A549 (cell line): ENCODE results near the gene ARMH3. TPM values are rescaled to one million over a fixed set of nuclear protein-coding genes. Genes with fewer than 3 reads are reported as not detected.

Source experiments
- ATAC-seq, 2 experiments: fragments of 200-7000 bp in 1 of 2; fragments of >200 bp in 1 of 2; cut with Nextera tagmentation in 1 of 2; cut with Tn5 transposase in 1 of 2; 3 replicates each; pipeline versions ENCODE4 v1.8.0 to v1.9.1; 2018 to 2020; ENCODE audit warnings: mild to moderate bottlenecking in 1 of 2, moderate library complexity in 1 of 2
- CTCF ChIA-PET: fragments of 300-600 bp; sonication (Branson Sonifier 250); formaldehyde crosslinking; extraction: SDS; loops from one replicate; lab custom pipeline; 2021; ENCODE audit warnings: antibody characterized with exemption, inconsistent platforms; lab: Yijun Ruan, JAX
- POLR2A ChIA-PET: fragments of 350-600 bp; formaldehyde crosslinking; extraction: SDS; loops from one replicate; lab custom pipeline; 2021; ENCODE audit warnings: antibody characterized with exemption, inconsistent platforms; lab: Yijun Ruan, JAX
- DNase-seq, 2 experiments: peaks; one replicate each; pipeline versions ENCODE4 v3.0.0 to v3.0.0-alpha.2; 2011 to 2016; ENCODE audit warnings: low read depth in 1 of 2, low spot score in 1 of 2
- FAIRE-seq: peaks from 2 replicates; lab custom pipeline; 2011; peaks lifted over from hg19 to GRCh38; lab: Jason Lieb, UNC
- H3K27ac ChIP-seq, 2 experiments: fragments of >200 bp; sonication (Bioruptor Twin); formaldehyde crosslinking; 3 replicates each; pipeline ENCODE4 v1.5.1; 2016 to 2017
- H3K4me1 ChIP-seq: fragments of >200 bp; sonication (Bioruptor Twin); formaldehyde crosslinking; 3 replicates; pipeline ENCODE4 v1.6.1; 2016
- H3K4me2 ChIP-seq: fragments of >200 bp; sonication (Bioruptor Twin); formaldehyde crosslinking; 3 replicates; pipeline ENCODE4 v1.6.1; 2016
- H3K4me3 ChIP-seq: fragments of >200 bp; sonication (Bioruptor Twin); formaldehyde crosslinking; 3 replicates; pipeline ENCODE4 v1.5.1; 2016
- H3K9me3 ChIP-seq: fragments of >200 bp; sonication (Bioruptor Twin); formaldehyde crosslinking; 3 replicates; pipeline ENCODE4 v1.6.1; 2016
- BHLHE40 ChIP-seq: IDR thresholded peaks from 2 replicates; pipeline ENCODE4 v1.6.1; 2012; ENCODE audit warnings: low read depth, low read length, inconsistent platforms
- CEBPB ChIP-seq, 2 experiments: fragments of >200 bp in 1 of 2; sonication (Bioruptor Twin) in 1 of 2; formaldehyde crosslinking in 1 of 2; IDR thresholded peaks; 2 replicates each; pipeline ENCODE4 v1.6.1; 2012 to 2016
- CTCF ChIP-seq: fragments of >200 bp; sonication (Bioruptor Twin); formaldehyde crosslinking; IDR thresholded peaks from 3 replicates; pipeline ENCODE4 v1.5.1; 2016
- EHF ChIP-seq: fragments of 250-450 bp; sonication (Bioruptor Pico); IDR thresholded peaks from 2 replicates; pipeline ENCODE4 v1.5.0; 2020; ENCODE audit warnings: mild to moderate bottlenecking
- ELK1 ChIP-seq: fragments of 150-350 bp; IDR thresholded peaks from 2 replicates; pipeline ENCODE4 v1.6.1; 2014; ENCODE audit warnings: low read depth, mild to moderate bottlenecking, low read length
- EP300 ChIP-seq, 2 experiments: fragments of >200 bp; sonication (Bioruptor Twin); formaldehyde crosslinking; IDR thresholded peaks; 2 replicates in 1 of 2; 3 replicates in 1 of 2; pipeline ENCODE4 v1.6.1; 2016 to 2017
- FOSB ChIP-seq: fragments of 250-450 bp; sonication (Bioruptor Pico); IDR thresholded peaks from 2 replicates; pipeline ENCODE4 v1.5.0; 2020; ENCODE audit warnings: mild to moderate bottlenecking, moderate library complexity
- FOSL2 ChIP-seq, 2 experiments: fragments of 450-650 bp in 1 of 2; fragments of >200 bp in 1 of 2; sonication (Bioruptor Twin) in 1 of 2; formaldehyde crosslinking; IDR thresholded peaks; 2 replicates each; pipeline versions ENCODE4 v1.5.0 to v1.6.1; 2016 to 2020; ENCODE audit warnings: mild to moderate bottlenecking in 1 of 2, moderate library complexity in 1 of 2
- GATA3 ChIP-seq: IDR thresholded peaks from 2 replicates; pipeline ENCODE4 v1.6.1; 2012; ENCODE audit warnings: borderline replicate concordance
- HDAC2 ChIP-seq: fragments of 200-600 bp; sonication (generic); IDR thresholded peaks from 2 replicates; pipeline ENCODE4 v1.6.1; 2016
- HES2 ChIP-seq: fragments of >200 bp; sonication (Bioruptor Twin); formaldehyde crosslinking; IDR thresholded peaks from 2 replicates; pipeline ENCODE4 v1.6.1; 2016
- HEYL ChIP-seq: fragments of 250-450 bp; sonication (Bioruptor Pico); IDR thresholded peaks from 2 replicates; pipeline ENCODE4 v1.8.0; 2021; ENCODE audit warnings: mild to moderate bottlenecking, moderate library complexity
- HOXA7 ChIP-seq: fragments of 250-450 bp; sonication (Bioruptor Pico); IDR thresholded peaks from 2 replicates; pipeline ENCODE4 v1.5.0; 2020; ENCODE audit warnings: mild to moderate bottlenecking, moderate library complexity
- JUNB ChIP-seq: fragments of >200 bp; sonication (Bioruptor Twin); formaldehyde crosslinking; IDR thresholded peaks from 2 replicates; pipeline ENCODE4 v1.6.1; 2016
- KDM1A ChIP-seq: fragments of 200-600 bp; sonication (generic); IDR thresholded peaks from 2 replicates; pipeline ENCODE4 v1.6.1; 2016; ENCODE audit warnings: low read depth, mild to moderate bottlenecking
- MYC ChIP-seq: IDR thresholded peaks from 2 replicates; pipeline ENCODE4 v1.6.1; 2012; ENCODE audit warnings: mild to moderate bottlenecking, inconsistent platforms, low read length, improper control_type of control experiment, borderline replicate concordance
- NFE2L2 ChIP-seq: fragments of 150-350 bp; conservative IDR thresholded peaks from 2 replicates; pipeline ENCODE4 v1.6.1; 2014; ENCODE audit warnings: low read length
- PHF8 ChIP-seq: fragments of 200-600 bp; sonication (generic); IDR thresholded peaks from 2 replicates; pipeline ENCODE4 v1.6.1; 2016; ENCODE audit warnings: low read depth, mild to moderate bottlenecking, antibody characterized with exemption, moderate library complexity, borderline replicate concordance
- POLR2A ChIP-seq: IDR thresholded peaks from 2 replicates; pipeline ENCODE4 v1.6.1; 2012; ENCODE audit warnings: mild to moderate bottlenecking, low read length
- TFCP2L1 ChIP-seq: fragments of 250-450 bp; sonication (Bioruptor Pico); IDR thresholded peaks from 2 replicates; pipeline ENCODE4 v1.5.0; 2021; ENCODE audit warnings: mild to moderate bottlenecking
- ZFP36 ChIP-seq: fragments of 450-650 bp; IDR thresholded peaks from 2 replicates; pipeline ENCODE4 v1.6.1; 2014; ENCODE audit warnings: borderline replicate concordance; ENCODE audit not compliant: partially characterized antibody
- ZNF302 ChIP-seq: fragments of 250-450 bp; sonication (Bioruptor Pico); IDR thresholded peaks from 2 replicates; pipeline ENCODE4 v1.9.0; 2021; ENCODE audit warnings: inconsistent platforms, mild to moderate bottlenecking, moderate library complexity
- ZSCAN20 ChIP-seq: fragments of 250-450 bp; sonication (Bioruptor Pico); IDR thresholded peaks from 2 replicates; pipeline ENCODE4 v1.8.0; 2022; ENCODE audit warnings: mild to moderate bottlenecking, moderate library complexity
- WGBS: methylation state at CpG from one replicate; pipeline ENCODE4 v1.1.6; 2017; ENCODE audit errors: missing lambda C conversion rate; 5-methylcytosine and 5-hydroxymethylcytosine counted together
- polyA plus RNA-seq, 4 experiments: library from polyadenylated mRNA; depleted of rRNA in 3 of 4; stranded (reverse); fragments of >200 nt; fragmentation: RNase III in 1 of 4; extraction: RNeasy Plus Mini Kit Qiagen cat#74134 plus additional on column Dnase treatment in 1 of 4; gene quantifications; 2 replicates in 3 of 4; 3 replicates in 1 of 4; pipeline ENCODE4 v1.2.3, GENCODE V29; 2011 to 2017

ARMH3 gene
- polyA plus RNA-seq, 2 of the 4 experiments (the other 2 are of a cell fraction), result 12.7 to 17.3 TPM

- no peak overlapping the region for H3K27ac ChIP-seq
- FAIRE-seq, result no peak
- H3K9me3 ChIP-seq, result no peaks in the 10 kb centered on the region
- TF ChIP-seq ELK1 (no peak), ZSCAN20 (CRISPR knock-in tag) (no peak), EP300 (IDR thresholded peaks at IDR 0.05) (no peak), MYC (no peak), TFCP2L1 (CRISPR knock-in tag) (no peak), POLR2A (no peak), JUNB (no peak), NFE2L2 (no peak), HES2 (no peak), HOXA7 (no peak), ZNF302 (no peak), HEYL (CRISPR knock-in tag) (no peak), FOSL2 (IDR thresholded peaks at IDR 0.05) (no peak), FOSL2 (CRISPR knock-in tag; IDR thresholded peaks at IDR 0.05) (no peak), CEBPB (IDR thresholded peaks at IDR 0.05) (no peak)
- TF ChIP-seq, all 56 proteins: peak for 0
- DNase-seq (no peak), ATAC-seq (no peak)
- H3K4me2 ChIP-seq, result no peak overlapping the region
- WGBS, result 69% methylated on average over 2 of the region's 2 CpGs
- H3K4me1 ChIP-seq, result no peaks in the 10 kb centered on the region
- CTCF ChIA-PET, result interaction anchor here (1.2 to 2.7 kb wide), 4 partner anchors 39 to 556 kb away, joined by 3 to 7 read pairs (median 5); no protein-coding TSS in a partner anchor
- POLR2A ChIA-PET, result no interaction called here
- H3K4me3 ChIP-seq, result no peak overlapping the region
Measured at GRCh38 chr10:101922846-101923245, 133.1 kb downstream of the ARMH3 start.

GRCh38 chr10:101920546-101920945, 135.4 kb downstream of the ARMH3 start:
- CTCF ChIA-PET, result interaction anchor here (0.9 kb wide), 1 partner anchor 89 kb away, joined by 4 read pairs; no protein-coding TSS in a partner anchor

More at GRCh38 chr10:101920546-101920945, 135.4 kb downstream of the ARMH3 start:
- no peak overlapping the region for H3K4me2 ChIP-seq
- no peak overlapping the region for H3K4me3 ChIP-seq
- POLR2A ChIA-PET, result no interaction called here
- DNase-seq (no peak), ATAC-seq (no peak), FAIRE-seq (no peak)
- no peaks in the 10 kb centered on the region for H3K9me3 ChIP-seq
- H3K27ac ChIP-seq, result no peak overlapping the region
- no peak for TF ChIP-seq BHLHE40
- no peak for TF ChIP-seq GATA3
- no peak for TF ChIP-seq PHF8
- no peak for TF ChIP-seq CTCF
- no peak for TF ChIP-seq ZFP36
- no peak for TF ChIP-seq HDAC2
- TF ChIP-seq NFE2L2, result no peak
- TF ChIP-seq CEBPB (IDR thresholded peaks at IDR 0.05), result no peak
- no peak for TF ChIP-seq EHF
- no peak for TF ChIP-seq KDM1A
- no peak for TF ChIP-seq FOSB (CRISPR knock-in tag)
- no peaks in the 10 kb centered on the region for H3K4me1 ChIP-seq
